Left forelimb (tissue), 1 donor: Measurements from ENCODE around the gene TOM1L2.
"Not testable (repeated sequence)": the region's sequence is repeated elsewhere in the genome, so short reads cannot be mapped to it uniquely, and the experiment has no call there.

ENCODE experiments used
- DNase-seq: peaks from one replicate; pipeline ENCODE4 v3.0.0-alpha.2; 2018; ENCODE audit warnings: low spot score

Gene TOM1L2

DNA sequence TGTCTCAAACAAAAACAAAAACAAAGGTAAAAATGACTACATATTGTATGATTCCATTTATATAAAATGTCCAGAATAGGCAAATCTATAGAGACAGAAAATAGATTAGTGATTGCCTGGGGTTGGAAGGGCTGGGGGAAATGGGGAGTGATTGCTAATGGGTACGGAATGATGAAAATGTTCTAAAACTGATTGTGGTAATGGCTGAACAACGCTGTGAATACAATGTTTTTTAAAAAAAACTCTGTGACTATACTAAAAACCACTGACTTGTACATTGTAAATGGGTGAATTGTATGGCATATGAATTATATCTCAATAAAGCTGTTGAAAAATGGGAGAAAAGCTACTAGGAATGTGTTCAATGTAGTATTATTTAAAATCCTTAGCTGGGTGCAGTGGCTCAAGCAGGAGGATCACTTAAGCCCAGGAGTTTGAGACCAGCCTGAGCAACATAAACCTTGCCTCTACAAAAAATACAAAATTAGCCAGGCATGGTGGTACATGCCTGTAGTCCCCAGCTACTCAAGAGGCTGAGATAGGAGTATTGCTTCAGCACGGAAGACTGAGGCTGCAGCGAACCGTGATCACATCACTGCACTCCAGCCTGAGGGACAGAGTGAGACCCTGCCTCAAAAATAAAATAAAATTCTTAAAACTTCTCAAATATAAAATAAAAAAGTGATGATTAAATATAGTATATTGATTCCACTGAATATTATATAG is 47.9 kb downstream of the TOM1L2 start:
- no peak for DNase-seq

GRCh38 chr17:17922070-17922614 is 50.1 kb downstream of the TOM1L2 start:
- no peak for DNase-seq

DNA sequence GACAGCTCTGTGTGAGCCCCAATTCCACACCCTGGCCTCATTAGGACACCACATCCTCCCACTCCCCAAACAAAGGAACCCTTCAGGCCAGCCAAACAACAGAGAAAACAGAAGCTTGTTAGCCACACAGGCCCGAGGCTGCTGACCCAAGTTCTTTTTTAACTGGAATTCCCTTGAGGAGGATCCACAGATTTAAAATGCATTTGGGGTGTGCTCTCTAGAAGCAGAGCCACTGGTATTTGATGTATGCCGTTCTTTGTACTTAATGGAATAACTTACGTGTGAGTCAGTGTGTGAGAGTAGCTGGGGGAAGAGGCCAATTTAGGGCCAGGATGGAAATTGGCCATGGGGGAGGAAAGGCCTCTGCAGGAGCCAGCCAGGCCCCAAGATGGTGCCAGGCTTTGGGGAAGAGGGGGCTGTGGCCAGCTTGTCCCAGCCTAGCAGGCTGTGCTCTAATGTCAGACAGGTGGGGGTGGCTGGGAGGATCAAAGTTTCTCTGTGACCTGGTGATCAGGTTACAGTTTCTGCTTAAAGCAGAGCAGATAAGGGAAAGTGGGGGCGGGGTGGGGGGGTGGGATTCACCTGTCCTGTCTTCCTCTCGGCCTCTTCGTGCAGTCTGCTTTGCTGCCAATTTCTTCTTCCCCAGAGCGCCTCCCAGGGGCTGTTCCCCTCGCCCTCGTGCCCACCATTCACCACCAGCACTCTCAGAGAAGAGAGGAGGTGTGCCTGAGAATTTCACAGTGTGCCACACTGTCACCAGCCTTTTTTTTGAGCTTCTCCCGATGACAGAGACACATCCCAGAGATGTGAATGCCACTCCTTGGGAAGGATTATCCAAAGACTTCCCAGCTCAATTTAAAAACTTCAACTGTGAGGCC is 50.8 kb downstream of the TOM1L2 start:
- no peak for DNase-seq

- DNase-seq: peak; percentile 79
Measured at GRCh38 chr17:17919169-17920107, 52.8 kb downstream of the TOM1L2 start.

DNA sequence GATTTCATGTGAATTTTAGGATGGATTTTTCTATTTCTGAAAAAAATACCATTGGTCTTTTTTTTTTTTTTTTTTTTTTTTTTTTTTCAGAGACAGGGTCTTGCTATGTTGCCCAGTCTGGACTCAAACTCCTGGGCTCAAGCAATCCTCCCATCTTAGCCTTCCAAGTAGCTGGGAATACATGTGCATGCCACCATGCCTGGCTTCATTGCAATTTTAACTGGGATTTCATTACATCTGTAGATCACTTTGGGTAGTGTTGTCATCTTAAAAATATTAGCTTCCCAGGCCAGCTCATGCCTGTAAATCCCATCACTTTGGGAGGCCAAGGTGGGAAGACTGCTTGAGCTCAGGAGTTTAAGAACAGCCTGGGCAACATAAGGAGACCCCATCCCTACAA is 54.8 kb downstream of the TOM1L2 start:
- DNase-seq: no peak

DNA sequence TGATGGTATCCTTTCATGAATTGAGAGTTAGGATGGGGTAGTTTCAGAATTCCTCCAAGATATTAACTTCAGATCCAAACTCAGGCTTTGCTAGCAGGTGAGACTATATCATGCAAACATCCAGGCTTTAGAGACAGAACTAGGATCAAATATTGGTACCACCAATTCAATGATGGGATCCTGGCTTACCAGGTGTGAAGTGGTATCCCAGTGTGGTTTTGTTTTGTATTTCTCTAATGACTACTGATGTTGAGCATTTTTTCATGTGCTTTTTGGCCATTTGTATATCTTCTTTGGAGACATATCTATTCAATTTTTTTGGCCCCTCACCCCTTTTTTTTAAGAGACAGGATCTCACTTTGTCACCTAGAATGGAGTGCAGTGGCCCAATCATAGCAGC is 57.0 kb downstream of the TOM1L2 start:
- DNase-seq: no peak

DNA sequence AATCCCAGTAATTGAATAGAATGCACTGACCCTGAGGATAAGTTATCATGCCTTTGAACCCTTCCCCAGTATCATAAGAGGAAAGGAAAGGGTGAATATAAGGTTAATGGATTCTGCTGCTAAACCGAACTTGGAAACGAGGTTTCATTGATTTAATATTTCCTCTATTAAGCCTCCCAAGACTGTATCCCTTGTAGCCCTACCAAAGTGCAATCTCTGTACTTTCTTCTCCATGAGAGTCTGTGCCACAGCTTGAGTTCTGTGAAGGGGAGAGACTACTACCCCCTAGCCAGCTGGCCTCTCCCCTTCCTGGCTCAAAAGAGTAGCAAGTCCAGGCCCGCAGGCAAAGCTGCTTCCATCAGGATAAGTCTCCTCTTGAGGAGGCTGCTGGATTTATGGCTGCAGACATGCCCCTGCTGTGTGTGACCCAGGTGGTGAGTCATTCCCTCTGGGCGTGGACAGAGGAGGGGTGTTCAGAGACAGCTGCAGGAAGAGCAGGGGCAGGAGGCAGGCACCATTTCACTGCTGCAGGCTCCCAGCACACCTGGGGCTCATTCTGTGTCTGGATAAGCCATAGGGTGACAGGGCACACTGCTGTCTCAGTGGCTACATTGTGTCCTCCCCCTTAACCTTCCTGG is 58.4 kb downstream of the TOM1L2 start:
- DNase-seq: no peak

DNA sequence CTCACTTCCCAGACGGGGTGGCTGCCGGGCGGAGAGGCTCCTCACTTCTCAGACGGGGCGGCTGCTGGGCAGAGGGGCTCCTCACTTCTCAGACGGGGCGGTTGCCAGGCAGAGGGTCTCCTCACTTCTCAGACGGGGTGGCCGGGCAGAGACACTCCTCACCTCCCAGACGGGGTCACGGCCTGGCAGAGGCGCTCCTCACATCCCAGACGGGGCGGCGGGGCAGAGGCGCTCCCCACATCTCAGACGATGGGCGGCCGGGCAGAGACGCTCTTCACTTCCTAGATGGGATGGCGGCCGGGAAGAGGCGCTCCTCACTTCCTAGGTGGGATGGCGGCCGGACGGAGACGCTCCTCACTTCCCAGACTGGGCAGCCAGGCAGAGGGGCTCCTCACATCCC is 59.9 kb downstream of the TOM1L2 start:
- not testable (repeated sequence) for DNase-seq

DNA sequence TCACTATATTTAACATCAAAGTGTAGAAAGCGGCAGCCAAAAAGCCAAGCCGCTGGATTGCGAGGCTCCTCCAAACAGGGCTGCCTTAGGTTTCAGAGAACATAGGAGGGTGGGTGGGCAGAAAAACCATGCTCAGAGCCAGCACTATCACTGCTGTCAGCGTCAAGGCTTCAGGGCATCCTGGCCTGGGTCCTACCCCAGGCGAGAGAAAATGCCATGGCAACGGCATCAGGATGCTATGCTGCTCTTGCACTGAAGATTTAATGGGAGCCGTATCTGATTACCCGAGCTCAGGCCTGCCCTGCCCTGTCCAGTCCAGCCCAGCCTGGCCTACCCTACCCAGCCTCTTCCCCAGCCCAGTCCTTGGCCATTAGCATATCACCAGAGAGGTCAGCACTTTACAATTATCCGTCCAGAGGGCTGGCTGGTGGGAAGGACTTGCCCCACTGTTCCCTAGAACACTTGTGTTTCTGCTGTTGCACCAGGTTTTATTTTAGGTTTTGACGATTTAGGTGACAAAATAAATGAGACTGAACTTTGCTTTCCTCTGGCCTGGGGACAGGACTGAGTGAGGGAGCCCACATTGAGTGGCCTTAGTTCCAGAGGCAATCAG is 61.1 kb downstream of the TOM1L2 start:
- no peak for DNase-seq

GRCh38 chr17:17910060-17910459 is 62.1 kb downstream of the TOM1L2 start:
- DNase-seq: no peak

DNA sequence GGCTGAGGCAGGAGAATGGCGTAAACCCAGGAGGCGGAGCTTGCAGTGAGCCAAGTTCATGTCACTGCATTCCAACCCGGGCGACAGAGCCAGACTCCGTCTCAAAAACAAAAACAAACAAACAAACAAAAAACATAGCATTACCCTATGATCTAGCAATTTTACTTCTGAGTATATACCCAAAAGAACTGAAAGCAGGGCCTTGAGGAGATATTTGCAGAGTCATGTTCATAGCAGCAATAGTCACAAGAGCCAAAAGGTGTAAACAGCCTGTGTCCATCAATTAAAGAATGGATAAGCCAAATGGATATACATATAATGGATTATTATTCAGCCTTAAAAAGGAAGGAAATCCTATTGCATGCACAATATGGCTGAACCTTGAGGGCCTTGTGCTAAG is 63.1 kb downstream of the TOM1L2 start:
- no peak for DNase-seq

DNA sequence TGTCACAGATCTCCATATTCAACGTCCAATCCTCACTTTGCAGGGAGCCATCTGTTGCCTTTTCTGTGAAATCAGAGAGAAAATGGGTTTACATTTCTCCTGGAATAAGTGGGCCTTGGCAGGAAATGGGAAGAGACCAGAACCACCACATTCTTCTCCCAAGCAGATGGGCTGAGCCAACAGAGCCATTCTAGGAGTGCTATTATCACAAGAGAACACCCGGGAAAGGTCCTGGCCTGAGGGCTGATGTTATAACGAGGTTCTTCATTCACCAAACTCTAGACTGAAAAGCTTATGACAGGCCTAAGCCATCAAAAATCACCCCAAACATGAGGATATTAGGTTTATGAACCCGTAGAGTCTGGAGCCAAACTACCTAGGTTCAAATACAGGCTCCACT is 64.7 kb downstream of the TOM1L2 start:
- DNase-seq: no peak

GRCh38 chr17:17906418-17907215 is 65.6 kb downstream of the TOM1L2 start:
- no peak for DNase-seq

GRCh38 chr17:17905036-17905320 is 67.2 kb downstream of the TOM1L2 start:
- no peak for DNase-seq

DNA sequence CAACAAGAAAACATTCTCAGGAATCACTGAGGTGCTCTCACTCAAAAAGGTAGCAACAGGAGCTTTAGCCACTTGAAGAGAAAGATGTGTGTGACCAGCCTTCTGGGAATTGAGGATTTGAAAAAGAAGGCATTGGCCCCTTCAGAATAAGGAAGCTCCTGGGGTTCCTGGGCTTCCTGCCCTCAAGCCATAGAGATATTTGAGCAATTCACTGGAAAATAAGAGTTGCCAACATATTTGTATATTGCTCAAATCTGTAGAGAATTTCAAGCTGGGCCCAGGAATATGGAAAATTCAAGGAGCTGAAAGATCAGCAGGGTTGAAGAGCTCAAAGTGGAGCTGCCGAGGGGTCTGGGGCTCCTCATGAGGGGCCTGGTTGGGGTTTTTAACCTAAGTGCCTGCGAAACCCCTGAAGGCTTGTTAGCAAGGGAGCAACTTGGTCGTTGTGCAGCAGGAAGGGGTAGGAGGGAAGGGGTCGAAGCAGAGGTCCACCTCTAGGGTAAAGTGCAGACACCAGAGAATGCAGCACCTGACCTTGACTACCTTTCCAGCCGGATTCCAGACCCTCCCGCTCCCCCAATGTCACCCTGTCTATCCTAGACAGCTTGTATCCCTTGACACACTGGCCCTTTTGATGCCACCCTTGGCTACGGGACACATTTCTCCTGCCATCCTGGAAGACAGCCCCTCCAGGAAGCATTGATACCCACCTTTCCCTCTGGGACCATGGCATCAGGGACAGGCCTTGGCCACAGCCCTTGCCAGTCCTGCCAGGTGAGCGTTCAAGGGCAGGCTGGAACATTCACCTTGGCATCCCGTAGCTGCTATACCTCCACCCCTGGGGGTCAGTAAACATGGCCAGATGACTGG is 67.8 kb downstream of the TOM1L2 start:
- no peak for DNase-seq

GRCh38 chr17:17902877-17903276 is 69.3 kb downstream of the TOM1L2 start:
- DNase-seq: no peak

GRCh38 chr17:17902376-17902775 is 69.8 kb downstream of the TOM1L2 start:
- no peak for DNase-seq

DNA sequence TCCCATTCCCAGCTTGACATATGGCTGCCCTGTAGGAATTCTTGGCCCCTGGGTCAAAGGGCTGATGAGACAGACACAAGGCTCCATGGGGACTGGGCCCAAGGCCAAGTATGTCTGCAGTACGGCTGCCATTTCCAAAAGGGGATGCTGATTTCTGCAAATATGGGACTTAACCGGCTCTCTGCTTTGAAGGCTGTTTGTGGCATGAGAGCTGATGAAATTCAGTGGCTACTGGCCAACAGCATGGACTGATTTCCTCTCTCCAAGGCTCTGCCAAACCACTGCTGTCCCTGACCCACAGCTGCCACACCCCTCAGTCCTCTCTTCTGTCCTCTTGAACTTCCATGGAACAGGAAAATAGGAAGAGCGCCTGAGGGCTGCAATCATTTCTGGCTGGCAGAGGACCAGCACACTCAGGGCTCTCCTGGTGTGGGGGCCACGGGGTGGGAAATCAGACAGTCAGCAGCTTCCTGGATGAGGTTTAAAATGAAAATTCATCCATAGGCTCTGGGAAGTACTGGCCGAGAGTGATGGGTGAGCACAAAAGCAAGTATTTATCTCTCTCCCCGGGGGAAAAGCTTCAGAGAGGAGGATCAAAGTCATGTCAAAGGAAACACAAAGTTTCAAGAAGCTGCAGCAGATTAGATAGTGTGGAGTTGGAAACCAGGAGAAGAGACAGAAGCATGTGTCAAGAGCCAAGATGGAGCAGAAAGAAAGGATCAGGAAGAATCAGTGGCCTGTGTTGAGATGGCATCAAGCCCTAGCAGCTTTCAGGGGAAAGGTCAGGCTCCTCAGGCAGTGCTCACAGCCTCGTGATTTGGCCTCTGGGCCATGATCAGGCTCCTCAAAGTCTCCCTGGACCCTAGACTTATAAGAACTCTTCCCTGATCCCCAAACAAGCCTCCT is 71.3 kb downstream of the TOM1L2 start:
- DNase-seq: peak; percentile 86
